Activated gamma-delta T cell (primary cell): ENCODE results near the gene ARSA.

Source experiments
- DNase-seq: peaks from one replicate; lab custom pipeline; 2025; lab: John Stamatoyannopoulos, UW

Gene ARSA

DNA sequence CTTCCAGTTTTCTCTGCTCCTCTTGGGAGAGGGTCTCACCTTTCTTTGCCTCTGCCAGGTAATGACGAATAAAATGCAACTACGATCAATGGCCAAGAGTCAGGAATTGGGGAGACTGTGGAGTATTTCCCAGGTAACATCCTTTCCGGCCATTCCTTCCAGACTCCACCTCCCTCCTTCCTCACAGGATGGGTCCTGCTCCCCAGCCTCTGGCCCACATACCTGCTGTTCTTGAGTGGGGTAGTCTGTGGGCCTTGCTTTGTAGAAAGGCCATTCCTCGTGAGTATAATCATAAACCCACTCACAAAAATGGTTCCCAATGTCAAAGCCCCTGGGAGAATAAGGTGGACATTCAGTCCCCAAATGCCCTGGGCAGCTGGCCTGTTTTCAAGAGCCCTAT lies 48.2 kb downstream of the ARSA start:
- DNase-seq, result no peak

DNA sequence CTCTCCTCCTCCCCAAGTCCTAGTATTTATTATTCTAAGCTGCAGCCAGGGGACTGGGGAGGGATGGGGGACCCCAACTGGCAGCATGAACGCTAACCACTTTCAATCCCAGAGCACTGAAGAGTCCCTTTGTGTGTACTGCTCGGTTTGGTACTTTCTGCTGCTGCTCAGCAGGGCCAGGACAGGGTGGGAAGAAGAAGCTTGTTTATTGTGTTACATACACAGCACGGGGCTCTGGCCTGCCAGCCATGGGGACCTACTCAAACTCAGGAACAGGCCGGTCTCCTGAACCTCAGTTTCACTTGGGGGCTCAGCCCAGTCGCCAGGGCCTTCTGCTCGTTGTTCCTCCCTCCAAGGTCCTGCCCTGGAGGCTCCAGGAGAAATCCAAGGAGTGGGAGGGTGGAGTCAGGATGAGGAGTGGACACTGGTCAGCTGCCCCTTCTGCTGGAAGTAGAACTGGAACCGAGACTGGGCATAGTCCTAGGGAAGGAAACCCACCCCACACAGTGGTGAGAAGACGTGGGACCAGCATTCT lies 49.1 kb downstream of the ARSA start:
- no peak for DNase-seq

DNA sequence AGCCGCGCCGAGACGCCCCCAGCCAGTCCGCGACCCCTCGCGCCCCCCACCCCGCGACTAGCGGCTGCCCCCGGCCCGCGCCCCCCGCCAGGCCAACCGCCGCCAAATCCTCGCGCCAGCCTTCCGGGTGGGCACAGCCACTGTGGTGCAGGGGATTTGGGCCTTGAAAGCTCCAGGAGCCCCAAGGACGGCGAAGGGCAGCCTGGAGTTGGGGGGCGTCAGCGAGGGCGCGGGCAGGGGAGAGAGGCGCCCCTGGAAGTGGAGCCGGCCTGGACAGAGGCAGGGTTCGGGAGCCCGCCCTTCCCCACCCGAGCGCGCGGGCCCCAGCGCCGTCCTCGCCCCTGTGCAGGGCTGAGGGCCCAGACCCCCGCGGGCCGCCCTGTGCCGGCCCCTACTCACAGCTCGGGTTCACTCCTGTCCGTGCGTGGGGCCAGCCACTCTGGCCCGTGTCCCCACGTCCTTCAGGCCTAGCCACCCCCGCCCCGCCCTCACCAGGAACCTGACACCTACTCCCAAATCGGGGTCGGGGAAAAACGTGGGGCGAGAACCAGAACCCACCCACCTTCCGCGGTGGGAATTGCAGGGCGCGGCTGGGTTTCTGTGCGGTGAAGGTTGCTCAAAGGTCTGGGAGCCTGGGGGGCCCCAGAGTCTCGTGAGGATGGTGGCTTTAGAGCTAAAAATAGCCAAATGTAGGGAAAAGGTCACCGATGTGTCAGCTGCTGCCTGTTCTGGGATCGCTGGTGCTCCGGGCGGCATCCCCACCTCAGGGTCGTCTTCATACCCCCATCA lies 49.8 kb downstream of the ARSA start, which contains the start of gene CPT1B:
TSS of gene CPT1B (minus strand) at position 441 of the 789 bp plus-strand sequence. CDS start 512 bp downstream, outside the sequence.
- no peak for DNase-seq

DNA sequence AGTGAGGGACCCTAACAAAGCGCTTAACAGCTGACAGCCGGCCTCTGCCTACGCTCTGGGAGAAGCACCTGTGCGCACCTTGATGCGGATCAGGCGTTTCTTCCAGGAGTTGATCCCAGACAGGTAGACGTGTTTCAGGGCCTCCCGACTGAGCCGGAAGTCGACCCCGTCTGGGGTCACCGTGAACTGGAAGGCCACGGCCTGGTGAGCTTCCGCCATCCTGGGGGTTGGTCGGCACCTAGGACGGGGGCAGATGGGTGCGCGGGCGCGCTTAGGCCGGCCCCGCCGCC lies 50.3 kb downstream of the ARSA start:
- DNase-seq, result no peak

DNA sequence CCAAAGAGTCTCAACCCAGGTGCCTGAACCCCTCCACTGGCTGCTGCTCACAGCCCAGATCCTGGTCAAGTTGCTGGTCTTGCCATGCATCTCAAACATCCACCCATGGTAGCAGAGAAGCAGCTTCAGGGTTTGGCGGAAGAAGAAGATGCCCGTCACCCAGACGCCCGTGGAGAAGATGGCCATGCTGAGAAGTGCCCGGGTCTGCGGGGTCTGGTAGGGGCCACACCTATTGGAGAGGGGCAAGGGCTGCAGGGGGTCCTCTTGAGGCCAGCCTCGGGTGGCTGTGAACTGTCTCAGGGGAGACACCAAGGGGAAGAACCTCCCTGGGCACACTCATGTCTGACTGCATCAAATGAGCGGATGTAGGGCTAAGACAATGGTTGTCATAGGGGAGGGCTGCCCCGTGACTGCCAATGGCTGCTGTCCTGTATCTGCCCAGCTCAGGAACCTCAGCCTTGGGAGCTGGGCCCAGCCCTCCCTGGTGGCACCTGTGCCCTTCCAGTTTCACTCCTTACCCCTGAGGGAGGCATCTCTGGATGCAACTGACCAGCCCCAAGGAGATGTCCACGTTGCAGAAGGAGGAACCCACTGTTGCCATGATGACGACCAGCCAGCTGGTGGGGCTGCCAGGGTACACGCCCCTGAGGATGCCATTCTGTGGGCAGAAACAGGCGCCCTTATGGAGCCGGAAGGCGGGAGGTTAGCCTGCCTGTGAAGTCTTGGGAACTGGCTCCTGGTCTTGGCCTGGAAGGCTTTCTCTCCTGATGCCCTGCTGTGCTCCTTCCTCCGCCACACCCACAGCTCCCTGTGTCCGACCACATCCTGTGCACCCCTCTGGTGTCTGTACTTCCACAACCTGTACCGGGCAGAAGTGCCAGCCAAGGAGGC lies 50.9 kb downstream of the ARSA start:
- no peak for DNase-seq

DNA sequence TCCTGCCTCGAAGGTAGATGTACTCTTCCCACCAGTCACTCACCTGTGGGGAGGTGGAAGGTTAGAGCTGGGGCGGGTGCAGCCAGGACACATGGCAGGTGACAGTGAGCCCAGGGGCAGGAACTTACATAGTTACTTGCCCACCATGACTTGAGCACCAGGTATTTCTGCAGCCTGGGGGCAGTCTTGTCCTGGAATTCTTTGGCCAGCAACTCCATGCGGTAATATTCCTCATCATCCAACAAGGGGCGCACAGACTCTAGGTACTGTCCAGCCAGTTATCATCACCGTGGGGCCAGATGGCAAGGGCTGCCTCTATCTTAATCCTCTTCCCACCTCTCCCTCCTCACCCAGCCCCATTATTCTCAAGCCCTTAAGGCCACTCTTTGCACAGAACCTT lies 51.9 kb downstream of the ARSA start:
- no peak for DNase-seq

DNA sequence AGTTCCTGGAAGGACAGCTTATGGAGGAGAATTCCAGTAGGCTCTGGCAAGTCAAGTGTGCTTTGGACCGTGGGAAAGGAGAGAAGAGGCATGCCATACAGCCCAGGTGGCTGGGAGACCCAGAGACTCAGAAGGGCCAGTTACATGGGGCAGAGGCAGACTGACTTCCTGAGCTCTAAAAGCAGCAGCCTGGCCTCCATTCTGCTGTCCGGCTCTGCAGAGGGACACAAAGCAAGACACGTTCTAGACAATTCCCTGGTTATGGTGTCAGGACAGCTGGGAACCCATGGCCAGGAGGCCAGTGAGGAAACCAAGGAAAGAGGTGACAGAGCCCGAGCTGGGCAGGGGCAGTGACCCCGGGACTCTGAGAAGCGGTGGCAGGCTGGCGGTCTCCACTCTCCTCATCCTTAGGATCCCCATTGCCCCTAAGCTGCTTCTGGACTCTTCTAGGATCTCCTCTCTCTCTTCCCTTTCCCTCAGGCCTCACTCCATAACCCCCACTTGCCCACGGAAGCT lies 52.5 kb downstream of the ARSA start:
- DNase-seq, result no peak
